HepG2 (cell line): ENCODE data around the gene PACSIN1. TPM values are rescaled to one million over a fixed set of nuclear protein-coding genes. Genes with fewer than 3 reads are reported as not detected.
A peak's percentile ranks its signal among the peaks of the same experiment; 100 is the strongest.

Experiments used
- AFF4 ChIP-seq: sonication (generic); formaldehyde crosslinking; IDR thresholded peaks from 2 replicates; pipeline ENCODE4 v1.4.0; 2020; ENCODE audit warnings: missing genetic modification reagents
- ELF4 ChIP-seq: sonication (generic); formaldehyde crosslinking; IDR thresholded peaks from 2 replicates; pipeline ENCODE4 v1.5.0; 2020; ENCODE audit warnings: missing genetic modification reagents, mild to moderate bottlenecking, moderate library complexity, borderline replicate concordance
- FOSL2 ChIP-seq: sonication (generic); formaldehyde crosslinking; IDR thresholded peaks from 2 replicates; pipeline ENCODE4 v1.4.0; 2020; ENCODE audit warnings: missing genetic modification reagents
- GMEB2 ChIP-seq: IDR thresholded peaks from 2 replicates; pipeline ENCODE4 v1.6.1; 2016; ENCODE audit warnings: missing biosample characterization, missing genetic modification reagents, low read depth
- GTF3A ChIP-seq: sonication (generic); formaldehyde crosslinking; conservative IDR thresholded peaks from 2 replicates; pipeline ENCODE4 v1.4.0; 2020; ENCODE audit warnings: mild to moderate bottlenecking, missing genetic modification reagents
- HNF1A ChIP-seq, 2 experiments: sonication (generic) in 1 of 2; formaldehyde crosslinking in 1 of 2; IDR thresholded peaks; 2 replicates each; pipeline versions ENCODE4 v1.4.0 to v1.6.1; 2016 to 2020; ENCODE audit warnings: borderline replicate concordance in 1 of 2, low read depth in 1 of 2, mild to moderate bottlenecking in 1 of 2, missing genetic modification reagents in 1 of 2
- KLF11 ChIP-seq: IDR thresholded peaks from 2 replicates; pipeline ENCODE4 v1.6.1; 2016; ENCODE audit warnings: missing compliant biosample characterization
- KLF9 ChIP-seq: IDR thresholded peaks from 2 replicates; pipeline ENCODE4 v1.6.1; 2016; ENCODE audit warnings: low read depth
- PLRG1 ChIP-seq: fragments of 450-650 bp; conservative IDR thresholded peaks from 2 replicates; pipeline ENCODE4 v1.6.1; 2016
- PPARG ChIP-seq: conservative IDR thresholded peaks from 2 replicates; pipeline ENCODE4 v1.6.1; 2016; ENCODE audit warnings: missing biosample characterization, missing genetic modification reagents
- SOX6 ChIP-seq, 2 experiments: fragments of 450-650 bp in 1 of 2; sonication (generic) in 1 of 2; formaldehyde crosslinking in 1 of 2; IDR thresholded peaks; 2 replicates each; pipeline versions ENCODE4 v1.4.0 to v1.6.1; 2017 to 2020; ENCODE audit warnings: antibody characterized with exemption in 1 of 2, mild to moderate bottlenecking in 1 of 2, missing genetic modification reagents in 1 of 2
- TRIM24 ChIP-seq: sonication (generic); formaldehyde crosslinking; IDR thresholded peaks from 2 replicates; pipeline ENCODE4 v1.8.0; 2022; ENCODE audit warnings: mild to moderate bottlenecking, missing genetic modification reagents
- WIZ ChIP-seq: sonication (generic); formaldehyde crosslinking; IDR thresholded peaks from 2 replicates; pipeline ENCODE4 v1.5.1; 2020; ENCODE audit warnings: mild to moderate bottlenecking, missing genetic modification reagents
- ZBTB21 ChIP-seq: sonication (generic); formaldehyde crosslinking; IDR thresholded peaks from 2 replicates; pipeline ENCODE4 v1.4.0; 2020; ENCODE audit warnings: missing genetic modification reagents
- ZFP1 ChIP-seq: IDR thresholded peaks from 2 replicates; pipeline ENCODE4 v1.6.1; 2016
- ZFP36L1 ChIP-seq: sonication (generic); formaldehyde crosslinking; IDR thresholded peaks from 2 replicates; pipeline ENCODE4 v1.8.0; 2022; ENCODE audit warnings: mild to moderate bottlenecking, missing genetic modification reagents, moderate library complexity
- ZNF24 ChIP-seq: fragments of 450-650 bp; IDR thresholded peaks from 2 replicates; pipeline ENCODE4 v1.6.1; 2017; ENCODE audit warnings: antibody characterized with exemption, mild to moderate bottlenecking
- ZNF317 ChIP-seq: sonication (generic); formaldehyde crosslinking; IDR thresholded peaks from 2 replicates; pipeline ENCODE4 v1.5.0; 2020; ENCODE audit warnings: mild to moderate bottlenecking, missing genetic modification reagents
- ZNF362 ChIP-seq: sonication (generic); formaldehyde crosslinking; IDR thresholded peaks from 2 replicates; pipeline ENCODE4 v1.4.0; 2020; ENCODE audit warnings: missing genetic modification reagents, mild to moderate bottlenecking, borderline replicate concordance
- ZNF367 ChIP-seq: sonication (generic); formaldehyde crosslinking; IDR thresholded peaks from 2 replicates; pipeline ENCODE4 v1.4.0; 2020; ENCODE audit warnings: missing genetic modification reagents, borderline replicate concordance
- polyA plus RNA-seq, 8 experiments: library from polyadenylated mRNA; depleted of rRNA in 3 of 8; stranded (reverse) in 7 of 8; unstranded in 1 of 8; fragments of >200 nt; fragmentation: Illumina TruSeq in 4 of 8; extraction: Trizol in 4 of 8; gene quantifications; 2 replicates each; pipeline versions ENCODE4 v1.2.1 to v1.2.3, GENCODE V29; 2011 to 2016; ENCODE audit warnings: low read depth in 4 of 8, missing spikeins in 1 of 8, mixed read lengths in 1 of 8; ENCODE audit not compliant: insufficient read depth in 1 of 8
- total RNA-seq, 5 experiments: library from RNA; depleted of rRNA; stranded (reverse); fragments of >200 nt; fragmentation: Illumina TruSeq; extraction: Trizol; gene quantifications; 2 replicates each; pipeline ENCODE4 v1.2.3, GENCODE V29; 2016; ENCODE audit warnings: low read depth in 1 of 5

Gene PACSIN1
- total and polyA plus RNA-seq, 2 of the 13 experiments (the other 11 are each of a cell fraction or from before 2014, with no cell fraction given): not detected

- no peak for TF ChIP-seq AFF4 (CRISPR knock-in tag)
- no peak for TF ChIP-seq ZNF317 (CRISPR knock-in tag)
- TF ChIP-seq FOSL2 (CRISPR knock-in tag): peak; percentile 70
- TF ChIP-seq ZNF367: no peak
- TF ChIP-seq SOX6 (IDR thresholded peaks at IDR 0.05): no peak
- TF ChIP-seq SOX6 (CRISPR knock-in tag; IDR thresholded peaks at IDR 0.05): peak; percentile 35; the same call in 1 of the 2 replicates
- no peak for TF ChIP-seq ELF4 (CRISPR knock-in tag)
- TF ChIP-seq ZNF24: no peak
- no peak for TF ChIP-seq PPARG (CRISPR knock-in tag)
- no peak for TF ChIP-seq KLF9 (CRISPR knock-in tag)
- TF ChIP-seq TRIM24: no peak
- TF ChIP-seq ZFP36L1 (CRISPR knock-in tag): no peak
- TF ChIP-seq PLRG1: no peak
- no peak for TF ChIP-seq ZBTB21 (CRISPR knock-in tag)
- no peak for TF ChIP-seq HNF1A (IDR thresholded peaks at IDR 0.05; ENCODE audit: low read depth)
- peak; percentile 54; the same call in 1 of the 2 replicates for TF ChIP-seq HNF1A (CRISPR knock-in tag; IDR thresholded peaks at IDR 0.05; ENCODE audit: borderline replicate concordance)
- no peak for TF ChIP-seq WIZ (CRISPR knock-in tag)
- TF ChIP-seq ZNF362: peak; percentile 31; the same call in 1 of the 2 replicates
- peak; percentile 64; the same call in 1 of the 2 replicates for TF ChIP-seq KLF11
- TF ChIP-seq GMEB2 (CRISPR knock-in tag): no peak
- no peak for TF ChIP-seq ZFP1 (CRISPR knock-in tag)
- no peak for TF ChIP-seq GTF3A
Measured at GRCh38 chr6:34526992-34527728, 61.3 kb downstream of the PACSIN1 start (continued).
